HFFc6 (cell line): ENCODE data around the gene RANGRF. TPM values are rescaled to one million over a fixed set of nuclear protein-coding genes. Genes with fewer than 3 reads are reported as not detected.
A peak's percentile ranks its signal among the peaks of the same experiment; 100 is the strongest.

Experiments used
- DNase-seq: peaks from one replicate; pipeline ENCODE4 v3.0.0-alpha.2; 2018
- H3K27ac Mint-ChIP-seq: 2 replicates; pipeline ENCODE4 v1.8.0; 2020; ENCODE audit warnings: mild to moderate bottlenecking, mixed read lengths
- H3K27me3 Mint-ChIP-seq: 2 replicates; pipeline ENCODE4 v1.8.0; 2021; ENCODE audit warnings: mild to moderate bottlenecking, moderate library complexity, mixed read lengths; ENCODE audit not compliant: insufficient read depth
- H3K36me3 Mint-ChIP-seq: 2 replicates; pipeline ENCODE4 v1.8.0; 2021; ENCODE audit warnings: low read depth, mixed read lengths
- H3K4me1 Mint-ChIP-seq: 2 replicates; pipeline ENCODE4 v1.8.0; 2020; ENCODE audit warnings: low read depth, mixed read lengths
- H3K4me3 Mint-ChIP-seq: 2 replicates; pipeline ENCODE4 v1.8.0; 2020; ENCODE audit warnings: mild to moderate bottlenecking, moderate library complexity, mixed read lengths
- H3K9me3 Mint-ChIP-seq: 2 replicates; pipeline ENCODE4 v1.8.0; 2020; ENCODE audit warnings: mild to moderate bottlenecking, mixed read lengths
- long read RNA-seq: library from polyadenylated mRNA; unstranded; transcript quantifications from one replicate; pipeline ENCODE4 v2.0.0, GENCODE V29; 2019
- total RNA-seq, 6 experiments: library from RNA; stranded (reverse); fragmentation: NEBNext Ultra II Directional; extraction: Animal tissue kit (Norgen Biotek cat#: 25700); gene quantifications; 2 replicates in 1 of 6; 3 replicates in 5 of 6; pipeline ENCODE4 v1.2.3, GENCODE V29; 2021
- TF ChIP-seq, protein P1 (sequence below): fragments of 200-600 bp; sonication (generic); IDR thresholded peaks from 2 replicates; pipeline ENCODE4 v1.5.0; 2021; ENCODE audit warnings: antibody characterized with exemption, mild to moderate bottlenecking

Gene RANGRF, protein sequence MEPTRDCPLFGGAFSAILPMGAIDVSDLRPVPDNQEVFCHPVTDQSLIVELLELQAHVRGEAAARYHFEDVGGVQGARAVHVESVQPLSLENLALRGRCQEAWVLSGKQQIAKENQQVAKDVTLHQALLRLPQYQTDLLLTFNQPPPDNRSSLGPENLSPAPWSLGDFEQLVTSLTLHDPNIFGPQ
- total RNA-seq = 10 to 100 TPM; 27.8 to 32.2 (median 30.9) TPM
- long read RNA-seq, transcript RANGRF-202 (4 exons, 1,074 nt) = minor isoform, 9 of 42 reads
- long read RNA-seq, transcript RANGRF-201 (5 exons, 1,009 nt) = major isoform, 24 of 42 reads
- long read RNA-seq, partial matches to known transcripts = 1 of 42 reads
- long read RNA-seq, other reads (novel, unspliced or antisense) = 3 of 42 reads

- H3K27me3 Mint-ChIP-seq = peaks cover 2% of the 10 kb centered on the region; the same call in 1 of the 2 replicates
- peak; percentile 67 for DNase-seq
- peak within 1 kb of the TSS; percentile 93 for H3K4me3 Mint-ChIP-seq
These were observed at the start of gene RANGRF for GRCh38 chr17:8288336-8289102. Gene RANGRF, plus strand, starts transcription at chr17:8288670. Its CDS starts 119 bp downstream, at chr17:8288789.

DNA sequence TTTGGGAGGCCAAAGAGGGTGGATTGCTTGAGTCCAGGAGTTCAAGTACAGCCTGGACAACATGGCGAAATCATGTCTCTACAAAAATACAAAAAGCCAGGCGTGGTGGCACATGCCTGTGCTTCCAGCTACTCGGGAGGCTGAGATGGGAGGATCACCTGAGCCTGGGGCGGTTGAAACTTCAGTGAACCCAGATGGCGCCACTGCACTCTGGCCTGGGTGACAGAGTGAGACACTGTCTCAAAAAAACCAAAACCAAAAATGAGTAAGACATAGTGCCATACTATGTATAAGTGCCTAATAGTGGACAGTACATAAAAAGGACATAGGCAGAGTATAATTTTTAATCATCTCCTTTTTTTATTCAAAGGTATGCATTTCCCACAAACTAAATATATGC lies 44.6 kb upstream of the RANGRF start:
- no peak for DNase-seq
- Mint-ChIP-seq H3K9me3 (no peaks in the 10 kb centered on the region), H3K4me1 (0 out of 2 replicates have a peak, but pooled peaks cover 5% of the 10 kb centered on the region), H3K27me3 (peaks cover 2% of the 10 kb centered on the region; the same call in 1 of the 2 replicates), H3K27ac (no peak overlapping the region), H3K36me3 (peaks cover 11% of the 10 kb centered on the region), H3K4me3 (no peak overlapping the region)
- TF ChIP-seq, protein P1, sequence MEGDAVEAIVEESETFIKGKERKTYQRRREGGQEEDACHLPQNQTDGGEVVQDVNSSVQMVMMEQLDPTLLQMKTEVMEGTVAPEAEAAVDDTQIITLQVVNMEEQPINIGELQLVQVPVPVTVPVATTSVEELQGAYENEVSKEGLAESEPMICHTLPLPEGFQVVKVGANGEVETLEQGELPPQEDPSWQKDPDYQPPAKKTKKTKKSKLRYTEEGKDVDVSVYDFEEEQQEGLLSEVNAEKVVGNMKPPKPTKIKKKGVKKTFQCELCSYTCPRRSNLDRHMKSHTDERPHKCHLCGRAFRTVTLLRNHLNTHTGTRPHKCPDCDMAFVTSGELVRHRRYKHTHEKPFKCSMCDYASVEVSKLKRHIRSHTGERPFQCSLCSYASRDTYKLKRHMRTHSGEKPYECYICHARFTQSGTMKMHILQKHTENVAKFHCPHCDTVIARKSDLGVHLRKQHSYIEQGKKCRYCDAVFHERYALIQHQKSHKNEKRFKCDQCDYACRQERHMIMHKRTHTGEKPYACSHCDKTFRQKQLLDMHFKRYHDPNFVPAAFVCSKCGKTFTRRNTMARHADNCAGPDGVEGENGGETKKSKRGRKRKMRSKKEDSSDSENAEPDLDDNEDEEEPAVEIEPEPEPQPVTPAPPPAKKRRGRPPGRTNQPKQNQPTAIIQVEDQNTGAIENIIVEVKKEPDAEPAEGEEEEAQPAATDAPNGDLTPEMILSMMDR = no peak

More at GRCh38 chr17:8288336-8289102, at the start of gene RANGRF:
- H3K9me3 Mint-ChIP-seq = no peaks in the 10 kb centered on the region
- H3K27ac Mint-ChIP-seq = peak within 1 kb of the TSS; percentile 95
- H3K36me3 Mint-ChIP-seq = peaks cover 12% of the 10 kb centered on the region
- peaks cover 21% of the 10 kb centered on the region for H3K4me1 Mint-ChIP-seq
- TF ChIP-seq, protein P1 = peak; percentile 10; the same call in 1 of the 2 replicates

- H3K27me3 Mint-ChIP-seq = peaks cover 8% of the 10 kb centered on the region; the same call in 1 of the 2 replicates
- H3K27ac Mint-ChIP-seq = no peak overlapping the region
- peaks cover 10% of the 10 kb centered on the region for H3K4me1 Mint-ChIP-seq
- H3K4me3 Mint-ChIP-seq = no peak overlapping the region
- H3K9me3 Mint-ChIP-seq = no peaks in the 10 kb centered on the region
- no peak for DNase-seq
- H3K36me3 Mint-ChIP-seq = peaks cover 11% of the 10 kb centered on the region
- TF ChIP-seq, protein P1 = no peak
These were observed 43.7 kb upstream of the RANGRF start for GRCh38 chr17:8244768-8245167.

GRCh38 chr17:8248751-8249607 lies 39.5 kb upstream of the RANGRF start, which contains the start of gene PFAS:
Gene PFAS, plus strand, starts transcription at chr17:8249289. Its CDS starts 4,649 bp downstream, at chr17:8253938.
- H3K4me1 Mint-ChIP-seq = peaks cover 21% of the 10 kb centered on the region
- peak within 1 kb of the TSS; percentile 100 for H3K4me3 Mint-ChIP-seq
- peak; percentile 90 for DNase-seq
- H3K36me3 Mint-ChIP-seq = peaks cover 11% of the 10 kb centered on the region
- peaks cover 8% of the 10 kb centered on the region; the same call in 1 of the 2 replicates for H3K27me3 Mint-ChIP-seq
- TF ChIP-seq, protein P1 = no peak
- no peaks in the 10 kb centered on the region for H3K9me3 Mint-ChIP-seq
- peak within 1 kb of the TSS; percentile 99 for H3K27ac Mint-ChIP-seq
